GM12892 (cell line): Measurements from ENCODE around the gene ATG16L2.

Source experiments
- POLR2A ChIP-seq: IDR thresholded peaks from 2 replicates; pipeline ENCODE4 v1.6.1; 2011; ENCODE audit warnings: low read depth, low read length, control low read depth
- POLR2AphosphoS5 ChIP-seq: IDR thresholded peaks from 2 replicates; pipeline ENCODE4 v1.6.1; 2011; ENCODE audit warnings: low read depth, low read length, control low read depth
- TAF1 ChIP-seq: IDR thresholded peaks from 2 replicates; pipeline ENCODE4 v1.6.1; 2011; ENCODE audit warnings: low read depth, mild to moderate bottlenecking, control low read depth, low read length, borderline replicate concordance

GRCh38 chr11:72863916-72864315, 49.7 kb downstream of the ATG16L2 start:
- TF ChIP-seq TAF1: no peak
- no peak for TF ChIP-seq POLR2A
- TF ChIP-seq POLR2AphosphoS5: no peak
